Measurements from ENCODE around the gene NPRL2.

The NPRL2 gene

DNA sequence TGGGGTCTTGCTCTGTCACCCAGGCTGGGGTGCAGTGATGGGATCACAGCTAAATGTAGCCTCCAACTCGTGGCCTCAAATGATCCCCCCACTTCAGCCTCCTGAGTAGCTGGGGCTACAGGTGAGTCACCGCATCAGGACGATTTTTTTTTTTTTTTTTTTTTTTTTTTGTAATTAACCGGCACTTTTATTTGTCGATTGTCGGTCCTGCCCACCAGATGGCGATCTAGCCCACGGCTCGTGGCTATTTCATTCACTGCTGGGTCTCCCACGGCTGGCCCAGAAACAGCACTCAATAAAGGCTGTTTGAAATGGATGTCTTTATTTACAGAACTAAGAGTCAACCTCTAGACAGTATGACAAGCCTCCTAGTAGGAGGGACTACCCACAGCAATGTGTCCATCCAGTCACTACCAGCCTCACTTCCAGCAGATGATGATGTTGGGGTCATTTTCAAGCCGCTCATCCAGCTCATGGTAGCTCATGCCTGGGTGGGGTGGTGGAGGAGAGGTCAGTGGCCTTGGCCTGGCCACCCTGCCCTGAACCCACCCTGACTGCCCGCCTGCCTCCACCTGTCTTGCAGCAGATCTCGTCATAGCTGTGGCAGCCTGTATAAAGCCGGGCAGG is 3.3 kb downstream of the NPRL2 start:
- DNase-seq, result peak; percentile 62

DNA sequence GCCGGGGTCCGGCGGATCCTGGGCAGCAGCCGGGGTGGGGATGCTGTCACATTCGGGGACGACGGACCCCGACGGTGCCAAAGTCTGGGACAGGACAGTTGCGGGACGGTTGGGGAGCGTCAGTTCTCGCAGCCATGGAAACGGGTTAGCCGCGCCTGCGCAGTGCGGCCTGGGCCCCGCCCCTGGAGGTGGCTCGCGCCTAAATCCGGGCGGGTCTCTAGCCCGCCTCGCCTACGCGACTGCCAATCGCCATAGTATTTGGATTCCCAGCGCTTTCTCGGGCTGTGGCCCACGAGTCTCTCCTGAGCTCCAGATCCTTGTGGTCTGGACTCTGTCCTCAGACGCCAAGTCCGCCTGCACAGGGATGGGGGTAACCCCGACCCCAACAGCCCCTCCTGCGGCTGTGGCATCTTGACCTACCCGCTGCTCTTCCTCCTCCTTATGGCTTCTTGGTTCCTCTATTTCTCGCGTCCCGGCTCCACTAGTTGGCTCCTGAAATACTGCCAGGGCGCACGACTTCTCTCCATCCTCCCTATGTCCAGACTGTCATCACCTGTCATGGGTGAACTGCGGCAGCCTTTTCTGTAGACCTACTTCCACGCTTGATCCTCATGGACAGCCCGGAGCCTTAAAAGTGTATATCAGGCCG is 4.9 kb downstream of the NPRL2 start, which contains the start of gene ZMYND10:
TSS of gene ZMYND10 (minus strand) at position 147 of the 649 bp plus-strand sequence. CDS start 153 bp downstream, outside the sequence.
- DNase-seq, result peak; percentile 79

DNA sequence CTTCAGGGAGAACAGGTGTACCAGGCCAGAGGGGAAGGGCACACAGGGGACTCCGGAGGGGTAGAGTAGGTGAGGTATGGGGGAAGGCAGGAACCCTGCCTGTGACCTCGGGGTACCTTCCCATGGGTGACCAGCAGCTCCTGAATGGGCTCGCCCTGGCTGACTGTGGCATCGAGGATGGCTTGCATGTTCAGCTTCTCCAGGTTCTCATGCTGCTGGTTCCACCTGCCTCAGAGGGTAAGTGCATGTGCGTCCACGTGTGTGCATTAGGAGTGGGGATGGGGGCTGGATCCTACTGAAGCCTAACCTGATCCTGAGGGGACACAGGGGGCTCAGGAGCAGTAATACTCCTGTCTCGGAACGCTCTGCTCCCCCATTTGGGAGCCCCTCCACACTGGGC is 5.6 kb downstream of the NPRL2 start:
- DNase-seq, result no peak

DNA sequence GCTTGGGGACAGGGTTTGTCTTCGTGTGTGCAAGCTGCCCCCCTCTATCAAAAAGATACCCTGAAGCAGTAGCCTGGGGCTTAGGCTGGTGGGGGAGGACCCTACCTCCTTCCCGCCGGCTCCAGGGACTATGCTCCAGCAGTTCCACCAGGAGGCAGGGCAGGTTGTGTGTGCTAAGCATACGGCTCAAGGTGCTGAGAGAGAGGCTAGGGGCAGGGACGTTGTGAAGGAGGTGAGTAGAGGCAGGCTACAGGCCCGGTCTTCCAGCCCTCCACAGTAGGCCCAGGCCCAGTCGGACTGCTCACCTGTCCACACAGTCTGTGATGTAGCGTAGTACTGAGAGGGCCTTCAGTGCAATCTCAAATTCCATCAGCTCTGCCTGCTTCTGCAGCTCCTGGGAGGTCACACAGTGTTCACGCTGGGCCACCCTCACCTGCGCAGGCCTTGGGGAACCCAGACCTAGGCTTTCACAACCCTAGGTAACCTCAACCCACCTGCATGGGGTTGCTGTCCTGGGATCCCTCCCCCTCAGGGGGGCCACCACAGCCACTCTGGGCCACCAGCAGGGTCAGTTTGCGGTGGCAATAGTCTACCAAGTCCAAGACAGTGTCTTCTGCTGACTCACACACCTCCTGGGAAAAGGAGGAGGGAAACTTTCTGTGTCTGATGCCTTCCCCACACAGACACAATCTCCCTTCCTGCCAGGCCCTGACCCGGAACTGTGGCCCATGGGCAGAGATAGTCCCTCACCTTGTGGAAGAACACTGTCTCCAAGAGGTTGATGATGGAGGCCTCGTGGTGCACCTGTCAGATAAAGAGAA is 7.6 kb downstream of the NPRL2 start:
- no peak for DNase-seq

DNA sequence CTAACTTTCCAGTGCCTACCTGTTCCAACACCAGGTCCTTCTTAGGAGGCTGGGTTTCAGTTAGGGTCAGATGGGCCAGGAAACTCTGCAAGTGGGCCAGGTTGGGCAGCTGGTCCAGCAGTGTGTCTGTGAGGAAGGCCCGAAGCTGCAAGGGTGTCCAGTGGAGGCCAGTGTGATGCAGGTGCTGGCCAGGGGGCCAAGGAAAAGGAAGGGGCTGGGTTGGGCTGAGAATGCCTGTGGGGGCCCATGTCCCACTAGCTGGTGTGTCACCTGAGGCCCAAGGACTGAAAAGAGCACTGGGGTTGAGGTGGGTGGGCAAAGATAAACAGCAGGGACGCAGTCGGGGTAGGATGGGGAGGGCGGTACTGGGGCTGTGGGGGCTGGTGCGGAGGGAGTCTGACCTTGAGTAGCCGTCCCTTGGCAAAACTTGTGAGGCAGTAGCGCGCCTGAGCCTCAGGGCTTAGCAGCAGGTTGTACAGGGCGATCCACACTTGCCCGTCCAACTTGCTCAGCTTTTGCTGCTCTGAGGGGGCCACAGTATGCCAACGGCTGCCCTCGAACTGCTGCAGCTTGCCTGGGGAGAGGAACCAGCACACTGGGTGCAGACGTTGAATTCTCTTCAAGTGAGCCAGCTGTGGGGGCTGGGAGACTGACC is 8.5 kb downstream of the NPRL2 start:
- no peak for DNase-seq

DNA sequence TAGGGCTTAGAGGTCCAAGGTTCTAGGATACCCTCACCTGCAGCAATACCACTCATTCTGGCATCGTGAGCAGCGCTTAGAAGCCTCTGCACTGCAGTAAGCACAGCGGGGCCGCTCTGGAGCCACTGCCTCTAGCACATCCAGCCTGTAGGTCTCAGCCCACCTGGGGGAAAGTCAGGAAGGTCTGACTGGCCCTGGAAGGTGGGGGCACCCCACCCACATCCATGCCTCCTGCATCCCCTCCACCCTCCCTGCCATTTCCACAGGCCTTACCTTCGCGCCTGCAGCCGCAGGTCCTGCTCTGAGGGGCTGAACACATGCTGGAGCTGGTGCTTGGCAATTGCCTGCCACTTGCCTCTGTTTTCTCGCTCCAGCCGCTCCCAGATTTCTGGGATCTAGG is 9.0 kb downstream of the NPRL2 start:
- DNase-seq, result no peak

DNA sequence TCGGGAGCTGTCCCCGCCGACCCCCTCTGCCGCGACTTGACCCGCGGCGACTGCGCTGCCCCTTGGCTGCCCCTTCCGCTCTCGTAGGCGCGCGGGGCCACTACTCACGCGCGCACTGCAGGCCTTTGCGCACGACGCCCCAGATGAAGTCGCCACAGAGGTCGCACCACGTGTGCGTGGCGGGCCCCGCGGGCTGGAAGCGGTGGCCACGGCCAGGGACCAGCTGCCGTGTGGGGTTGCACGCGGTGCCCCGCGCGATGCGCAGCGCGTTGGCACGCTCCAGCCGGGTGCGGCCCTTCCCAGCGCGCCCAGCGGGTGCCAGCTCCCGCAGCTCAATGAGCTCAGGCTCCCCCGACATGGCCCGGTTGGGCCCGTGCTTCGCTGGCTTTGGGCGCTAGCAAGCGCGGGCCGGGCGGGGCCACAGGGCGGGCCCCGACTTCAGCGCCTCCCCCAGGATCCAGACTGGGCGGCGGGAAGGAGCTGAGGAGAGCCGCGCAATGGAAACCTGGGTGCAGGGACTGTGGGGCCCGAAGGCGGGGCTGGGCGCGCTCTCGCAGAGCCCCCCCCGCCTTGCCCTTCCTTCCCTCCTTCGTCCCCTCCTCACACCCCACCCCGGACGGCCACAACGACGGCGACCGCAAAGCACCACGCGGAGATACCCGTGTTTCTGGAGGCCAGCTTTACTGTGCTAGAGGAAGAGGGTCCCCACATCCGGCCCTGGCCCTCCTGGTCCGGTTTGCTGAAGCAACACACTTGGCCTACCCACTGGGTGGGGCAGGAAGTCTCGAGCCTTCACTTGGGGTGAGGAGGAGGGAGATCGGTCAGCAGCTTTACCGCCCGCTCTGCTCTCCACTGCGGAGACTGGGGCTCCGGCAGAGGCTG is 9.9 kb downstream of the NPRL2 start, which contains the start of gene RASSF1:
TSS of gene RASSF1 (minus strand) at position 389 of the 882 bp plus-strand sequence. CDS start at position 358, 31 bp downstream.
- DNase-seq, result peak; percentile 64

DNA sequence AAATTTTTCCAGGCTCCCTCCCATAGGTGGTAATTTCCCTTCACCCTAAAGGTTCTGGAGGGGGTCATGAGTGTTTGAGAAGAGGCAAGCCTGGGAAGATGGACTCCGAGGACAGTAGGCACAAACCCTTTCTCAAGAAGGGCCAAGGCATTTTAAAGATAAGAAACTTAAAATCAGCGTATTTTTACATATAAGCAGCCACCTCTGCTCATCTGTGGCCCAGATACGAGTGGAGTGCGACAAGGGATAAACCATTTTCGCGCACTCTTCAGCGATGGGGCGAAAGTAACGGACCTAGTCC is 10.5 kb downstream of the NPRL2 start:
- DNase-seq, result no peak

DNA sequence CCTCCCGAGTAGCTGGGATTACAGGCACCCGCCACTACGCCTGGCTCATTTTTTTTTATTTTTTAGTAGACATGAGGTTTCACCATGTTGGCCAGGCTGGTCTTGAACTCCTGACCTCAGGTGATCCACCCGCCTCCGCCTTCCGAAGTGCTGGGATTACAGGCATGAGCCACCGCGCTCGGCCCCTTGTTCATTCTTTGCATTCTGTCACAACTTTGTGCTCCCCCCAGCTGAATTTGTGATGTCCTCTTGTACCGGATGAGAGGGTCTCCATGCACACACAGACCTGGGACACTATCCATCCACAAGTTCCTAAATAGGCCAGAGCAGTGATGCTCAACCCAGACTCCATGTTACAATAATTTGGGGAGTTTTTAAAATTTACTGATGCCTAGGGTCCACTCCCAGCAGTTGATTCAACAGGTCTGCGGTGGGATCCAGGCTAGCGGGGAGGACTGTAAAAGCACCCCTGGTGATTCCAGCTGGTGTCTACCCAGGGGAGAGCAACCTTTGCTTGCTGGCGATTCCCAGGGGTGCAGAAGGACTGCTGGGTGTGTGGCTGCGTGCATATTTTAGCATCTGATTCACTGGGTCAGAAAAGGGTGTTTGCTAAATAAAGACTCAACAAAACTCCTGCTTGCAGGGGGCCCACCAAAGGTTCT is 11.0 kb downstream of the NPRL2 start:
- DNase-seq, result no peak

DNA sequence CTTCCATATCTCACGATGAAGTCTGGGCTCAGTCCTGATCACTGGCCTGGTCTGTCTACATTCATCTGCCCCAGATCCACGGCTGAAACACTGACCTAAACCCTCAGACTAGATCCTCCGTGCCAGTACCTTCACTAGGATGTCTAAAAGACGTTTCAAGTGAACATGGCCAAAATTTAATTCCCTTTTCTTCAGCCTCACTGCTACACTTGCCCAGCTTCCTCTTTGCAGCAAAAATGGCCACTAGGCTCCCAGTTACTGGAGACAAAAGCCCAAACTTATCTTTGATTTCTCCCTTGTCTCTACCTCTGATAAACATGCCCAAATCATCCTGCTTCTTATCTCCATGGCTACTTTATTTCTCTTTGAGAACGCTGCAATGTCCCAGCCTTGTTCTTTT is 11.6 kb downstream of the NPRL2 start:
- DNase-seq, result no peak

DNA sequence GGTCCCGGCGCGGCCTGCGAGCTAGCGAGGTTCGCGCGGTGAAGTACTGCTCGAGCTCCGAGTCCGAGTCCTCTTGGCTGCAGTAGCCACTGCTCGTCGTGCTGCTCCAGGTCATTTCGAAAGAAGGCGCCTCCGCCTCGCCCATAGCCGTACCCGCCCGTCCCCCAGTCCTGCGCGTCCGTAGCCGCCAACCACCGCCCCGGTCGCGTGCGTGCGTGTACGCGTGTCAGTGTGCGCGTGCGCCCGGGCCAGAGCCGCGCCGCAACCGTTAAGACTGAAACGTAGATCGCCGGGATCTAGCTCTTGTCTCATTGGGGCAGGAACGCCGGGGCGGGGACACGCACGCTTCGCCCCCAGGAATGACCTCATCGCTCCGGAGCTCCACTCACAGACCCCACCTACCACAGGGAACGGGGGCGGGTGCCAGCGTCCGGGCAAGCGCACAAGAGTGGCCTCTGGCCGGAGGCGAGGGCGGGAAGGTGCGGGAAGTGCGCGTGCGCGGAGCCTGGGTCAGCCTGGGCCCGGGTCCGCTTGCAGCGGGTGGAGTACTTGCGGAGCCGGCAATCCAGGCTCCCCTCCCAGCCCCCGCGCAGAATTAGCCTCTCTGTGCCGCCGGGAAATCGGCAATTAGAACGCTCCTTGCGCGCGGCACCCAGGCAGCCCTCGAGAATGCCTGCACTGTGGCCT is 13.3 kb downstream of the NPRL2 start:
- peak; percentile 95 for DNase-seq

DNA sequence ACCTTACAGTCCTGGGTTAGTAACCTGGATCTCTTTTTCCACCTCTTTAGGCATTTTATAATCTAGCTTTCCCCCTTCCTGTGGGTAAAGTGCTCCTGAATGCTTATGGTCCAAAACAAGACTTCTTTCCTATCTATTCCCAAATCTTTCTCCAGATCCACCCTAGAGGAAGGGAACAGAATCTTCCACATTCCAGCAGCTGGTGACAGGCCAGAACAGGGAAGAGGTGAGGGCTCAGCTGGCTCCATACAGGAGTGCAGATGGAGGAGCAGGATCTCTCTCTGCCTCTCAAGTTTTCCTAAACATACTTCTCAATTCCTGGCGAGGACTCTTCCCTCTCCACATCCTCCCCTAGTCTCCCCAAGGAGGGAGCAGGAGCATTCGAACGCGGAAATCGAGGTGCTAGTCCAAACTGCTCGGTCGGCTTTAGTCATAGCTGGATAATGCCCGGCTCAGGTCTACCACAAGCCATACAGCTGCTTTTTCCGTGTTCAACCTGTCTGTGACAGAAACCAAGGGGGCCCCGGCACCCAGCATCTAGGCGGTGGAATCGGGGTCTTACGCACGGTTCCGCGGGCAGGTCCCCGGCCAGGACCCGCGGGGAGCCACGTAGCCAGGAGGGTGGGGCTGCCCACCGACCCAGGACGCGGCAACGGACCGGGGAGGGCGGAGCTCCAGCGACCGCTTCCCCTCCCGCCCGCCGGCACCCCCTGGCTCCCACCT is 14.0 kb downstream of the NPRL2 start:
- DNase-seq, result no peak

DNA sequence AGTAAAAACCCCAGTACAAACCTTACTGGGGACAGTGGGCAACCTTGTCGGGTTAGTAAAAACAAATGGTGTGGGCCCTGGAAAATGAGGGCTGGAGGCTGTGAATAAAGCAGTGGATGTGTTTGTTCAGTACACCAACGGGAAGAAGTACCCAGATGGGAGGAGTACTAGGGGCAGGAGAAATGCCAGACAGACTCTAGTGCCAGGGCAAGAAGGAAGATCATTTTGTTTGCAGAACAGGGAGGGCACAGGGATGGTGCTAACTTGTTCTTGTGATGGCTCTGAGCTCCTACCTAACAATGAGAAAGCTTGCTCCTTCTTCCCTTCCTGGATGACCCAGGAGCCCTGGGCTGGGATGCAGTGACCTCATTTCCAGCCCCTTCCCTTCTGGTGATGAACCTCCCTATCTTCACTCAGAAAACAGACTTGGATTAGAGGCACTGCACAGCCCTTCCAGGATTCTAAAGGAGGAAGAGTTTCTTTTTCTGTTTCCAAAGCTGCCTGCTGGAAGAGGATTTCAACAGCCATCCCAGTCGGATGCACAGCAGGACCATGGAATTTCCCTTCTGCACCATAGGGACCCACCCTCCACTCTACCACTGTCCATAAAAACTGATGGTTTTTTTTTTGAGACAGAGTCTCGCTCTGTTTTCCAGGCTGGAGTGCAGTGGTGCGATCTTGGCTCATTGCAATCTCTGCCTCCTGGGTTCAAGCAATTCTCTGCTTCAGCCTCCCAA is 16.1 kb downstream of the NPRL2 start:
- DNase-seq, result no peak

DNA sequence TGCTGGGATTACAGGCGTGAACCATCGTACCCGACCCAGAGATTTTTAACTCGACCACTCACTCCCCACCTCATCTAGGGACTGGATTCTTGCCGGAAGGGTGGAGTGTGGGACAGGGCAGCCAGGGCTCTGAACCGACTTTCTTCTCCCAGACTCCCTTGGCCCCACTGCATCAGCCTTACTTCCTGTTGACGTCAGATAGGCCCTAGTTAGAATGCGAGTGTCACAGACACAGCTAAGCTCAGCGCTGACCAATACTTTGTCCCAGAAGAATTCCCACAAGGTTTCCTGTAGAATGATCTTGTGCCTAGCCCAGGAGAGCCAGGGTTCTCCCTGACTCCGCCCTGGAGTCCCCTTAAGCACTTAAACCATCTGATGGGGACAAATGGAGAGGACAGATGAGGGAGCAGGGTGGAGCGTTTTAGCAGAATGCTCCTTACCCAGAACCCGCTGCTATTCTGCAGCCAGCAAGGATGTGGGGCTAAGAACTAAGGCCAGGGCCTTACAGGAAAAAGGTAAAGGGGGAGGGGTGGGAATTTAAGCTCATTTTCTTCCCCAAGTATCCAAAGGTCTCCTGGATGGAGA is 16.7 kb downstream of the NPRL2 start:
- DNase-seq, result no peak

DNA sequence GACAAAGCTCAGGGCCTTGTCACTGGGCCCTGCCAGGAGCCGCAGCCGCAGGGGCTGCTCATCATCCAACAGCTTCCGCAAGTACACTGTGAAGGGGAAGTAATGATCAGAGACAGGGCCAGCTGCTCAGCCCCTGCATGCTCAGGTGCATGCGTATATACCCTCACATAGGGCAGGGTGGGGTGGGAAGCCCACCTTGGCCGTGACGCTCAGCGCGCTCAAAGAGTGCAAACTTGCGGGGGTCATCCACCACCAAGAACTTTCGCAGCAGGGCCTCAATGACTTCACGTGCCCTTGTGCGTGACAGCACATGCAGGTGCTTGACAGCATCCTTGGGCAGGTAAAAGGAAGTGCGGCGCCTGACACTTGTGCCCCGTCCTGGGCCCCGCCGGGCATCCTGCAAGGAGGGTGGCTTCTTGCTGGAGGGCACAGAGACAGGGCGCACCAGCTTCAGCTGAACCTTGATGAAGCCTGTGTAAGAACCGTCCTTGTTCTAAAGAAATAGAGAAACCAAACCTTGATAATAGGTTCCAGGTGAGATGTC is 19.1 kb downstream of the NPRL2 start:
- no peak for DNase-seq

DNA sequence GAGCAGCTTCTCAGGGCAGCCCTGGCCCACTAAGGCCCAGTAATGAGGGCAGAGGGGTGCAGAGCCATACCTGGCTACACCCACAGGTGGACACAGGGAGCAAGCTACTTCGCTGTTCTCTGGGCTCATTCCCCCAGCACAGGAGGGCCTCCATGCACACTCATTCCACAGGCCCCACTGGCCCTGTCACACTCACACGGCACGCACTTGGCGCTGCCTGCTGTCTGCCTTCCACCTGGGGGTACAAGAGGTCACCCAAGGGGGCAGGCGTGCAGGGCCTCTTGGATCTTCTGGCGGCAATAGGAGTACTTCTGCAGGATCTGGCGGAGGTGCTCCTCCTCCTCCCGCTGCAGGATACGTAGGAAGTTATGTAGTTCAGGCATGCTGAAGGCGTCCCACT is 20.2 kb downstream of the NPRL2 start:
- DNase-seq, result no peak

DNA sequence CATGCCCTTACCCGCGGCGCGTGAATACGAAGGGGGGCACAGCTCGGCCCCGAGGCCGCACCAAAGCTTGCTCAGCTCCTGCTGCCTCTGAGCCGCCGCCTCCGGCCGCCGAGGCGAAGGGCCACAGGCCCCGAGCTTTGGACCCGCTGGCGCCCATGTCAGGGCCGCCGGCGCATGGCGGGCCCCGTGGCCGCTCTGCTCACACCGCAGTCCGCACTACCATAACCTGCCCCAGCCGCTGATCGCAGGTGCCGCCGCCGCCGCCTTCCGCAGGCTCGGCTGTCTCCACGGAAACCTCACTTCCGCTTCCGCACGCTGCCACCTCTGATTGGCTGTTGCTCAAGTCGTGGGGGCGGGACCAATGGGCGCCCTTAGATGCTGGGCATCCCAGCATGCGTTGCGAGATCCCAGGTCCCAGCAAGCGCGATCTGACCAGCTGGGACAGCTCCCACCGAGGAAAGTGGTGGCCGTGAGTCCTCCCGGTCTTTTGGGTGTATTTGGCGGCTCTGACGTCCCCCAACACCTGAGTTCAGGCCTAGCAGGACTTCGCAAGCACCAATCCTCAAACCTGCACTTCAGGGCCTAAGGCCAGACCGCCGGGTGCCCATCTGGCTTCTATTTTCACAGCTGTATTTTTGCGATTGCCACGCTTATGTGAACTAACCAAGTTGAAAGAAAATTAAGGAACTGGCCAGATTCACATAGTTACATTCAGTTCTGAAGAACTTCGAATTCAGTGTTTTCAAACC is 22.5 kb downstream of the NPRL2 start, which contains the start of gene TUSC2:
TSS of gene TUSC2 (minus strand) at position 281 of the 749 bp plus-strand sequence. CDS start at position 157, 124 bp downstream.
- peak; percentile 93 for DNase-seq

DNA sequence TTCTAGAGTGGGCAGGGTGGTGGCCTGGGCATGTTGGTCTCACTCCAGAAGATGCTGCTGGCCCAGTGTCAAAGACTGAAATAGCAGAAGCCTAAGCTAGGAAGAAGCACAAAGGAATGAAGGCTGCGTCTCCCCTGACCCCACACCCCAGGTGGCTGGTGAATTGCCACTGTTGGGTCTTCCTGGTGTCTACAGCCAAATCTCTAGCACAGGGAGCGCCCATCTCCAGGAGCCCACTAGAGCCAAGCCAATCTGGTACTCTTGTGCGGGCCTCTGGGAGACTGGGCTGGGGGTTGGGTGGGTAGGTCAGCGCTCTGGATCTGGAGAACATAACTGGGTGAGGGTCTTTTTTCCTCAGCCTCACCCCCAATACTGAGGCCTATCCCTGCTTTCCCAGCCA is 23.4 kb downstream of the NPRL2 start:
- DNase-seq, result no peak
